OCI-LY3 (cell line): ENCODE results near the gene REX1BD.

Source experiments
- H2AFZ ChIP-seq: fragments of 200-600, 300-600 bp; shearing (Covaris generic); 2 replicates; pipeline ENCODE4 v1.6.0; 2014; ENCODE audit warnings: antibody characterized with exemption, low read depth, low read length
- H3K27ac ChIP-seq: fragments of 200-600, 300-600 bp; sonication (generic); 2 replicates; pipeline ENCODE4 v1.5.1; 2014; ENCODE audit warnings: mild to moderate bottlenecking, low read length, moderate library complexity, mixed read lengths
- H3K27me3 ChIP-seq: fragments of 200-600, 300-600 bp; sonication (generic); 2 replicates; pipeline ENCODE4 v1.6.1; 2014; ENCODE audit warnings: low read depth, low read length, mixed read lengths
- H3K36me3 ChIP-seq: fragments of 200-600, 300-600 bp; sonication (generic); replicated peaks from 2 replicates; pipeline ENCODE3; 2014; ENCODE audit warnings: low read depth, low read length, mixed read lengths
- H3K4me1 ChIP-seq: fragments of 300-600, 200-600 bp; sonication (generic); 2 replicates; pipeline ENCODE4 v1.6.1; 2014; ENCODE audit warnings: low read length, mixed read lengths
- H3K4me2 ChIP-seq: fragments of 200-600, 300-600 bp; sonication (generic); 2 replicates; pipeline ENCODE4 v1.6.1; 2014; ENCODE audit warnings: low read length, mixed read lengths
- H3K4me3 ChIP-seq: fragments of 300-600, 200-600 bp; sonication (generic); 2 replicates; pipeline ENCODE4 v1.5.1; 2014; ENCODE audit warnings: antibody characterized with exemption, mild to moderate bottlenecking, low read length, moderate library complexity
- H3K79me2 ChIP-seq: fragments of 300-600, 200-600 bp; shearing (Covaris generic); 2 replicates; pipeline ENCODE4 v1.6.1; 2014; ENCODE audit warnings: mild to moderate bottlenecking, low read length, mixed read lengths
- H3K9ac ChIP-seq: fragments of 300-600, 200-600 bp; shearing (Covaris generic); 2 replicates; pipeline ENCODE4 v1.6.0; 2014; ENCODE audit warnings: mild to moderate bottlenecking, low read length, moderate library complexity
- H3K9me3 ChIP-seq: fragments of 200-600, 300-600 bp; shearing (Covaris generic); 2 replicates; pipeline ENCODE4 v1.6.1; 2014; ENCODE audit warnings: low read length, mixed read lengths; ENCODE audit not compliant: insufficient read depth
- H4K20me1 ChIP-seq: fragments of 200-600, 300-600 bp; sonication (generic); 2 replicates; pipeline ENCODE4 v1.6.1; 2016; ENCODE audit warnings: low read length, mixed read lengths; ENCODE audit not compliant: insufficient read depth
- CTCF ChIP-seq: fragments of 200-600, 300-600 bp; sonication (generic); IDR thresholded peaks from 2 replicates; pipeline ENCODE4 v1.5.1; 2014; ENCODE audit warnings: antibody characterized with exemption, low read length, low read depth
- EZH2phosphoT487 ChIP-seq: fragments of 200-600 bp; shearing (Covaris generic); IDR thresholded peaks from 2 replicates; pipeline ENCODE4 v1.6.1; 2018; ENCODE audit warnings: antibody characterized with exemption, mixed run types, low read depth

The REX1BD gene

GRCh38 chr19:18571564-18572344 is 16.8 kb upstream of the REX1BD start, which contains the start of gene UBA52:
UBA52 (plus strand) TSS chr19:18571857; CDS start chr19:18573301, 1,444 bp downstream.
- peak within 1 kb of the TSS; percentile 91 for H3K9ac ChIP-seq
- H2AFZ ChIP-seq, result 0 out of 2 replicates have a peak within 1 kb of the TSS, but pooled peaks have one; percentile 13
- H3K36me3 ChIP-seq, result peaks cover 61% of the 10 kb centered on the region
- peaks cover 26% of the 10 kb centered on the region for H3K79me2 ChIP-seq
- H3K4me1 ChIP-seq, result peaks cover 28% of the 10 kb centered on the region
- H3K27ac ChIP-seq, result peak within 1 kb of the TSS; percentile 65
- no peaks in the 10 kb centered on the region for H3K27me3 ChIP-seq
- TF ChIP-seq CTCF (no peak), EZH2phosphoT487 (no peak)
- H3K9me3 ChIP-seq, result no peaks in the 10 kb centered on the region
- peak within 1 kb of the TSS; percentile 98 for H3K4me2 ChIP-seq
- H4K20me1 ChIP-seq, result peaks cover 13% of the 10 kb centered on the region
- peak within 1 kb of the TSS; percentile 80 for H3K4me3 ChIP-seq

GRCh38 chr19:18574691-18575291 is 13.8 kb upstream of the REX1BD start:
- peaks cover 13% of the 10 kb centered on the region for H4K20me1 ChIP-seq
- H3K79me2 ChIP-seq, result peaks cover 26% of the 10 kb centered on the region
- no peak for TF ChIP-seq EZH2phosphoT487
- TF ChIP-seq CTCF, result no peak
- no peaks in the 10 kb centered on the region for H3K27me3 ChIP-seq
- peaks cover 35% of the 10 kb centered on the region for H3K4me1 ChIP-seq
- H3K4me3 ChIP-seq, result no peak overlapping the region
- H3K9ac ChIP-seq, result no peak overlapping the region
- H2AFZ ChIP-seq, result no peak overlapping the region
- no peak overlapping the region for H3K27ac ChIP-seq
- H3K36me3 ChIP-seq, result peaks cover 58% of the 10 kb centered on the region
- no peak overlapping the region for H3K4me2 ChIP-seq
- H3K9me3 ChIP-seq, result no peaks in the 10 kb centered on the region

GRCh38 chr19:18576383-18576782 is 12.2 kb upstream of the REX1BD start:
- Histone ChIP-seq H3K4me1 (peaks cover 32% of the 10 kb centered on the region), H3K4me3 (no peak overlapping the region), H3K79me2 (peaks cover 26% of the 10 kb centered on the region), H4K20me1 (peaks cover 13% of the 10 kb centered on the region), H3K9me3 (no peaks in the 10 kb centered on the region), H2AFZ (no peak overlapping the region), H3K27ac (peak overlapping the region; percentile 36; the same call in 1 of the 2 replicates), H3K36me3 (peaks cover 54% of the 10 kb centered on the region), H3K27me3 (no peaks in the 10 kb centered on the region), H3K9ac (no peak overlapping the region), H3K4me2 (no peak overlapping the region)
- TF ChIP-seq EZH2phosphoT487 (no peak), CTCF (no peak)

- TF ChIP-seq EZH2phosphoT487 (no peak), CTCF (no peak)
- Histone ChIP-seq H3K79me2 (peaks cover 17% of the 10 kb centered on the region), H3K9ac (no peak overlapping the region), H3K4me3 (no peak overlapping the region), H3K9me3 (no peaks in the 10 kb centered on the region), H4K20me1 (peaks cover 12% of the 10 kb centered on the region), H3K36me3 (peaks cover 54% of the 10 kb centered on the region), H2AFZ (no peak overlapping the region), H3K27me3 (no peaks in the 10 kb centered on the region), H3K4me2 (no peak overlapping the region), H3K4me1 (peaks cover 31% of the 10 kb centered on the region), H3K27ac (peak overlapping the region; percentile 36)
Measured at GRCh38 chr19:18577365-18577914, 11.2 kb upstream of the REX1BD start.
